ENCODE results near the gene PCNX2. TPM values are rescaled to one million over a fixed set of nuclear protein-coding genes. Genes with fewer than 3 reads are reported as not detected.

Gene PCNX2
- total and polyA plus RNA-seq, 2 donors (not counting 1 experiment from before 2014, with no cell fraction given) = 17.6 to 34.7 TPM

DNA sequence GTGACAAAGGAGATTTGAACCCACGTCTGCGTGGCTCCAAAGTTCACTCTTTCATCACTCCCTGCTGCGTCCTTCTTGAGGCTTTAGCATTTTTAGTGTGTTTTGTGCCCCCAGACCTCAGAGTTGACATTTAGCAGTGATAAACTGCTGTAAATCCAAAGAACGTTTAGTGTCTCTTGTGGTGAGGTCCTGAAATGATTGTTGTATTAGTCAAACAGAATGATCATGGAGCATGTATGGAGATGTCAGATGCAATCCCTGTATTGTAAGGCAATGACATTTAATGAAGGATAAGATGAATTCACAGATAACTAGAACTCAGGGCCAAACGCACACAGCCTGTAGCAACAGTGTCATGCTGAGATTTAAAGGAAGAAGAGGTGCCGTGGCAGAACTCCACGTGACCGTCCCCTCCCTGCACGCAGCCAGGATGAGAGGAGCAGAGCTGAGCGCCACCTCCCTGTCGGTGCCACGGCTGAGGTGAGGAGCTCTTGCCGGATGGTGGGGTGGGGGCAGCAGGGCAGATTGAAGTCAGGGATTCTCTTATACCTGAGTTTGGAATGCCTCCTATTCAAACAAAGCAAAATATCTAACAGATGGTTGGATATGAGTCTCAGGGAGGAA is 315.1 kb downstream of the PCNX2 start:
- H3K27ac Mint-ChIP-seq = no peak overlapping the region
- H3K4me3 Mint-ChIP-seq = no peak overlapping the region
- Histone ChIP-seq H3K4me2 (replicated peaks; ENCODE audit: low read depth, low read length, poor library complexity, severe bottlenecking) (no peak overlapping the region), H2AFZ (ENCODE audit: insufficient read depth, low read depth, low read length, poor library complexity, severe bottlenecking) (no peak overlapping the region), H4K20me1 (ENCODE audit: control insufficient read depth, insufficient read depth, low read length, poor library complexity, severe bottlenecking) (no peaks in the 10 kb centered on the region), H3K27me3 (replicated peaks in 1 of 4; ENCODE audit: control extremely low read depth in 1 of 4, control insufficient read depth in 3 of 4, insufficient read depth in 4 of 4, low read length in 3 of 4) (no peaks in the 10 kb centered on the region), H3K79me2 (ENCODE audit: control insufficient read depth, insufficient read depth, low read length) (no peaks in the 10 kb centered on the region), H3K27ac (ENCODE audit: low read length in 2 of 2) (no peak overlapping the region), H3K4me3 (ENCODE audit: control extremely low read depth in 1 of 5, extremely low read depth in 1 of 5, insufficient read depth in 1 of 5, low read depth in 2 of 5, low read length in 4 of 5) (no peak overlapping the region), H3K9me3 (ENCODE audit: control extremely low read depth in 1 of 3, control insufficient read depth in 2 of 3, insufficient read depth in 1 of 3, low read length in 2 of 3) (no peaks in the 10 kb centered on the region), H3K36me3 (replicated peaks in 1 of 2; ENCODE audit: control extremely low read depth in 1 of 2, control insufficient read depth in 1 of 2, extremely low read depth in 1 of 2, insufficient read depth in 2 of 2, low read length in 1 of 2) (peaks cover 0 to 11% of the 10 kb centered on the region in 2 experiments), H3K9ac (ENCODE audit: low read length) (no peak overlapping the region), H3K4me1 (ENCODE audit: control insufficient read depth in 2 of 2, insufficient read depth in 2 of 2, low read length in 2 of 2) (peaks cover 4 to 10% of the 10 kb centered on the region in 2 donors)
- WGBS (ENCODE audit: insufficient coverage) = 97% methylated on average over 6 of the region's 13 CpGs
- no peak for ATAC-seq (ENCODE audit: low read depth)
- no peak for DNase-seq
- ChIA-PET CTCF (no interaction called here), POLR2A (no interaction called here)
- TF ChIP-seq, protein P1, sequence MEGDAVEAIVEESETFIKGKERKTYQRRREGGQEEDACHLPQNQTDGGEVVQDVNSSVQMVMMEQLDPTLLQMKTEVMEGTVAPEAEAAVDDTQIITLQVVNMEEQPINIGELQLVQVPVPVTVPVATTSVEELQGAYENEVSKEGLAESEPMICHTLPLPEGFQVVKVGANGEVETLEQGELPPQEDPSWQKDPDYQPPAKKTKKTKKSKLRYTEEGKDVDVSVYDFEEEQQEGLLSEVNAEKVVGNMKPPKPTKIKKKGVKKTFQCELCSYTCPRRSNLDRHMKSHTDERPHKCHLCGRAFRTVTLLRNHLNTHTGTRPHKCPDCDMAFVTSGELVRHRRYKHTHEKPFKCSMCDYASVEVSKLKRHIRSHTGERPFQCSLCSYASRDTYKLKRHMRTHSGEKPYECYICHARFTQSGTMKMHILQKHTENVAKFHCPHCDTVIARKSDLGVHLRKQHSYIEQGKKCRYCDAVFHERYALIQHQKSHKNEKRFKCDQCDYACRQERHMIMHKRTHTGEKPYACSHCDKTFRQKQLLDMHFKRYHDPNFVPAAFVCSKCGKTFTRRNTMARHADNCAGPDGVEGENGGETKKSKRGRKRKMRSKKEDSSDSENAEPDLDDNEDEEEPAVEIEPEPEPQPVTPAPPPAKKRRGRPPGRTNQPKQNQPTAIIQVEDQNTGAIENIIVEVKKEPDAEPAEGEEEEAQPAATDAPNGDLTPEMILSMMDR (IDR thresholded peaks at IDR 0.05) = no peak
- TF ChIP-seq EZH2 (IDR thresholded peaks at IDR 0.05; ENCODE audit: borderline replicate concordance, insufficient read depth, low read depth, low read length, poor library complexity, severe bottlenecking) = no peak
- intact Hi-C loops (cut with micrococcal nuclease) = no loop called here
- no peaks in the 10 kb centered on the region for H3K9me3 Mint-ChIP-seq (ENCODE audit: insufficient read depth)
- H3K4me1 Mint-ChIP-seq = peaks cover 7% of the 10 kb centered on the region
- no peaks in the 10 kb centered on the region for H3K27me3 Mint-ChIP-seq

DNA sequence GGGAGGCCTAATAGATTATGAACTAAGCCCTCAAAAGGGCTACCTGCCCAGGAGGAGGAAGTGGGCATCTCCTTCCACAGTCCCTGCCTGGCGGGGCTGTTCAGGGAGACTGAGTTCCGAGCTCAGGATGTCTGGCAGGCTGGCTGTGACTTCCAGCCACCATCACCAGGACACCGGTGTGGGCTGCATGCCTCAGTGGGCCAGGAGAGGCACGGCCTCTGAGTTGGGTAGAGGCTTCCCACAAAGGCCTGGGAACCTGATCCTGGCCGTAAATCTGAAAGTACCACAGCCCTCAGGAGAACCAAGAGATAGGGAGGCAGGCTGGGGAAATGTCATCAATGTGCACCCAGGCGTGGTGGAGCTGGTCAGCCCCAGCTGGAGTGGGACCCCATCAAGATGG is 316.0 kb downstream of the PCNX2 start:
- ChIA-PET CTCF (no interaction called here), POLR2A (no interaction called here)
- no peak overlapping the region for H3K27ac Mint-ChIP-seq

More for the DNA sequence above, 316.0 kb downstream of the PCNX2 start:
- H3K4me2 ChIP-seq (replicated peaks; ENCODE audit: low read depth, low read length, poor library complexity, severe bottlenecking) = no peak overlapping the region
- ATAC-seq (ENCODE audit: low read depth) (no peak), DNase-seq (no peak)
- intact Hi-C loops (cut with micrococcal nuclease) = no loop called here
- H3K4me3 ChIP-seq (ENCODE audit: control extremely low read depth in 1 of 5, extremely low read depth in 1 of 5, insufficient read depth in 1 of 5, low read depth in 2 of 5, low read length in 4 of 5) = no peak overlapping the region
- peaks cover 4 to 10% of the 10 kb centered on the region in 2 donors for H3K4me1 ChIP-seq (ENCODE audit: control insufficient read depth in 2 of 2, insufficient read depth in 2 of 2, low read length in 2 of 2)
- H3K79me2 ChIP-seq (ENCODE audit: control insufficient read depth, insufficient read depth, low read length) = no peaks in the 10 kb centered on the region
- H3K4me3 Mint-ChIP-seq = no peak overlapping the region
- H3K27me3 Mint-ChIP-seq = no peaks in the 10 kb centered on the region
- no peaks in the 10 kb centered on the region for H3K9me3 Mint-ChIP-seq (ENCODE audit: insufficient read depth)
- no peak overlapping the region for H2AFZ ChIP-seq (ENCODE audit: insufficient read depth, low read depth, low read length, poor library complexity, severe bottlenecking)
- H3K9me3 ChIP-seq (ENCODE audit: control extremely low read depth in 1 of 3, control insufficient read depth in 2 of 3, insufficient read depth in 1 of 3, low read length in 2 of 3) = no peaks in the 10 kb centered on the region
- peaks cover 0 to 17% of the 10 kb centered on the region in 2 experiments for H3K36me3 ChIP-seq (replicated peaks in 1 of 2; ENCODE audit: control extremely low read depth in 1 of 2, control insufficient read depth in 1 of 2, extremely low read depth in 1 of 2, insufficient read depth in 2 of 2, low read length in 1 of 2)
- H3K9ac ChIP-seq (ENCODE audit: low read length) = no peak overlapping the region
- 98% methylated on average over 6 of the region's 6 CpGs for WGBS (ENCODE audit: insufficient coverage)
- no peak for TF ChIP-seq EZH2 (IDR thresholded peaks at IDR 0.05; ENCODE audit: borderline replicate concordance, insufficient read depth, low read depth, low read length, poor library complexity, severe bottlenecking)
- TF ChIP-seq, protein P1 (IDR thresholded peaks at IDR 0.05) = no peak
- H3K27ac ChIP-seq (ENCODE audit: low read length in 2 of 2) = no peak overlapping the region
- peaks cover 7% of the 10 kb centered on the region for H3K4me1 Mint-ChIP-seq
- no peaks in the 10 kb centered on the region for H3K27me3 ChIP-seq (replicated peaks in 1 of 4; ENCODE audit: control extremely low read depth in 1 of 4, control insufficient read depth in 3 of 4, insufficient read depth in 4 of 4, low read length in 3 of 4)
- no peaks in the 10 kb centered on the region for H4K20me1 ChIP-seq (ENCODE audit: control insufficient read depth, insufficient read depth, low read length, poor library complexity, severe bottlenecking)

Measured in B cell (primary cell).